HG03039 (cell line): ENCODE data around the gene PEAK3.

Source experiments
- ATAC-seq: cut with Tn5 transposase; IDR thresholded peaks from one replicate; pipeline ENCODE4 v1.9.1; 2021; ENCODE audit warnings: mild to moderate bottlenecking, moderate library complexity; ENCODE audit not compliant: unreplicated experiment

The PEAK3 gene

GRCh38 chr19:2227415-2228156, 54.4 kb downstream of the PEAK3 start:
- ATAC-seq, result no peak

GRCh38 chr19:2226840-2227360, 55.1 kb downstream of the PEAK3 start:
- ATAC-seq, result no peak

GRCh38 chr19:2226051-2226839, 55.7 kb downstream of the PEAK3 start:
- no peak for ATAC-seq

- ATAC-seq, result no peak
Observed at GRCh38 chr19:2225415-2226050, 56.4 kb downstream of the PEAK3 start.

- no peak for ATAC-seq
Observed at GRCh38 chr19:2224754-2225349, 57.1 kb downstream of the PEAK3 start.
